Natural killer cell (primary cell): ENCODE measurements around the gene ST8SIA5. TPM values are rescaled to one million over a fixed set of nuclear protein-coding genes. Genes with fewer than 3 reads are reported as not detected.

Experiments used
- ATAC-seq, 3 donors: fragments of 150-1000 bp in 2 of 3; fragments of 200-7000 bp in 1 of 3; cut with Tn5 transposase; 1 replicate in 1 of 3; 2 replicates in 2 of 3; pipeline ENCODE4 v1.10.0; 2021; ENCODE audit warnings: mild to moderate bottlenecking in 2 of 3, moderate library complexity in 2 of 3
- DNase-seq, 2 donors: peaks; one replicate each; pipeline versions ENCODE4 v3.0.0 to v3.0.0-alpha.2; 2013 to 2021; ENCODE audit warnings: mixed read lengths in 1 of 2
- H3K27ac ChIP-seq: one replicate; pipeline ENCODE4 v1.5.1; 2013; ENCODE audit warnings: mild to moderate bottlenecking, low read length
- H3K27me3 ChIP-seq: one replicate; pipeline ENCODE4 v1.6.1; 2013; ENCODE audit warnings: low read length; ENCODE audit not compliant: control insufficient read depth, insufficient read depth
- H3K36me3 ChIP-seq: one replicate; pipeline ENCODE4 v1.6.1; 2013; ENCODE audit warnings: low read length; ENCODE audit not compliant: control insufficient read depth, insufficient read depth
- H3K4me1 ChIP-seq: one replicate; pipeline ENCODE4 v1.6.1; 2013; ENCODE audit warnings: low read length; ENCODE audit not compliant: control insufficient read depth, insufficient read depth
- H3K4me3 ChIP-seq: one replicate; pipeline ENCODE4 v1.5.1; 2013; ENCODE audit warnings: low read length
- H3K9me3 ChIP-seq: one replicate; pipeline ENCODE4 v1.6.1; 2013; ENCODE audit warnings: low read length; ENCODE audit not compliant: control insufficient read depth, insufficient read depth
- H3K27ac Mint-ChIP-seq, 2 donors: one replicate each; pipeline ENCODE4 v1.8.0; 2022; ENCODE audit warnings: mild to moderate bottlenecking in 2 of 2, mixed read lengths in 2 of 2, moderate library complexity in 1 of 2
- H3K27me3 Mint-ChIP-seq, 2 donors: one replicate each; pipeline ENCODE4 v1.8.0; 2022; ENCODE audit warnings: low read depth in 2 of 2, mixed read lengths in 2 of 2
- H3K36me3 Mint-ChIP-seq: one replicate; pipeline ENCODE4 v1.8.0; 2022; ENCODE audit warnings: mixed read lengths
- H3K4me1 Mint-ChIP-seq, 2 donors: one replicate each; pipeline ENCODE4 v1.8.0; 2022; ENCODE audit warnings: mixed read lengths in 2 of 2
- H3K4me3 Mint-ChIP-seq: one replicate; pipeline ENCODE4 v1.8.0; 2022; ENCODE audit warnings: mild to moderate bottlenecking, moderate library complexity, mixed read lengths
- H3K9me3 Mint-ChIP-seq, 2 donors: one replicate each; pipeline ENCODE4 v1.8.0; 2022; ENCODE audit warnings: mixed read lengths in 2 of 2
- CTCF ChIP-seq: fragments of 200-600 bp; IDR thresholded peaks from one replicate; pipeline ENCODE4 v1.8.0; 2022; ENCODE audit warnings: antibody characterized with exemption
- WGBS: methylation state at CpG from one replicate; pipeline ENCODE4 v1.1.7; 2013; ENCODE audit warnings: missing lambda C conversion rate; ENCODE audit not compliant: insufficient coverage; 5-methylcytosine and 5-hydroxymethylcytosine counted together
- intact Hi-C: fragments of 100-400 bp; cut with micrococcal nuclease; formaldehyde crosslinking; loops from one replicate; pipeline ENCODE4 v1.14.2; 2022
- total RNA-seq, 4 donors: library from RNA; stranded (reverse); fragments of 120-200 nt in 1 of 4; gene quantifications; one replicate each; pipeline versions ENCODE4 v1.2.3 to v1.2.4, GENCODE V29; 2013 to 2022

The ST8SIA5 gene
- total RNA-seq, 3 donors from 2014 or later (not counting 1 experiment from before 2014, with no cell fraction given), result 0.23 TPM; not detected in 2

- peaks cover 15 to 18% of the 10 kb centered on the region in 2 donors for H3K4me1 Mint-ChIP-seq
- no peak overlapping the region for H3K27ac Mint-ChIP-seq
- no peaks in the 10 kb centered on the region for H3K9me3 Mint-ChIP-seq
- no peak for TF ChIP-seq CTCF
- no peak overlapping the region for H3K4me3 Mint-ChIP-seq
- Histone ChIP-seq H3K9me3 (no peaks in the 10 kb centered on the region), H3K36me3 (no peaks in the 10 kb centered on the region), H3K27me3 (peaks cover 25% of the 10 kb centered on the region), H3K4me1 (peaks cover 19% of the 10 kb centered on the region), H3K4me3 (no peak overlapping the region), H3K27ac (no peak overlapping the region)
- intact Hi-C loops, result no loop called here
- no peaks in the 10 kb centered on the region for H3K36me3 Mint-ChIP-seq
- peaks cover 45 to 79% of the 10 kb centered on the region in 2 donors for H3K27me3 Mint-ChIP-seq
- ATAC-seq, result no peak
- no peak for DNase-seq
- WGBS, result 19% methylated on average over 16 of the region's 17 CpGs
Observed at GRCh38 chr18:46755315-46756024, 1.4 kb downstream of the ST8SIA5 start.

- no peaks in the 10 kb centered on the region for H3K9me3 Mint-ChIP-seq
- peaks cover 45 to 75% of the 10 kb centered on the region in 2 donors for H3K27me3 Mint-ChIP-seq
- H3K36me3 Mint-ChIP-seq, result no peaks in the 10 kb centered on the region
- no peaks in the 10 kb centered on the region for H3K9me3 ChIP-seq
- H3K4me3 ChIP-seq, result no peak overlapping the region
- H3K4me3 Mint-ChIP-seq, result no peak overlapping the region
- H3K36me3 ChIP-seq, result no peaks in the 10 kb centered on the region
- no peak overlapping the region for H3K27ac Mint-ChIP-seq
- H3K27me3 ChIP-seq, result peaks cover 20% of the 10 kb centered on the region
- H3K4me1 ChIP-seq, result peaks cover 19% of the 10 kb centered on the region
- no peak for TF ChIP-seq CTCF
- DNase-seq (no peak), ATAC-seq (no peak)
- peaks cover 15 to 18% of the 10 kb centered on the region in 2 donors for H3K4me1 Mint-ChIP-seq
- 70% methylated on average over 11 of the region's 13 CpGs for WGBS
- intact Hi-C loops, result no loop called here
- H3K27ac ChIP-seq, result no peak overlapping the region
Observed at GRCh38 chr18:46754661-46755292, 2.1 kb downstream of the ST8SIA5 start.

GRCh38 chr18:46754188-46754587, 2.7 kb downstream of the ST8SIA5 start:
- H3K4me1 Mint-ChIP-seq, result peaks cover 15 to 18% of the 10 kb centered on the region in 2 donors
- no peak for TF ChIP-seq CTCF
- no peak for DNase-seq
- H3K36me3 ChIP-seq, result no peaks in the 10 kb centered on the region
- H3K9me3 ChIP-seq, result no peaks in the 10 kb centered on the region
- peaks cover 18% of the 10 kb centered on the region for H3K27me3 ChIP-seq
- no peak overlapping the region for H3K27ac Mint-ChIP-seq
- ATAC-seq, result peak in 2 of 3 donors; percentile 12 to 28
- no peaks in the 10 kb centered on the region for H3K36me3 Mint-ChIP-seq
- intact Hi-C loops, result no loop called here
- no peaks in the 10 kb centered on the region for H3K9me3 Mint-ChIP-seq
- WGBS, result 50% methylated on average over 2 of the region's 3 CpGs
- no peak overlapping the region for H3K27ac ChIP-seq
- H3K27me3 Mint-ChIP-seq, result peaks cover 39 to 69% of the 10 kb centered on the region in 2 donors
- H3K4me3 Mint-ChIP-seq, result no peak overlapping the region
- peaks cover 19% of the 10 kb centered on the region for H3K4me1 ChIP-seq
- no peak overlapping the region for H3K4me3 ChIP-seq
